Prostate gland (tissue), 2 donors: ENCODE data around the gene SLCO3A1. TPM values are rescaled to one million over a fixed set of nuclear protein-coding genes. Genes with fewer than 3 reads are reported as not detected.

Source experiments
- DNase-seq: peaks from one replicate; pipeline ENCODE4 v3.0.0-alpha.2; 2019; ENCODE audit warnings: low spot score
- H3K27ac ChIP-seq, 2 donors: fragments of 200-600 bp; sonication (generic); 2 replicates each; pipeline ENCODE4 v1.5.1; 2017 to 2019
- H3K27me3 ChIP-seq: fragments of 200-600 bp; sonication (generic); replicated peaks from 2 replicates; pipeline ENCODE4 v1.5.1; 2019; ENCODE audit not compliant: insufficient read depth
- H3K36me3 ChIP-seq, 2 donors: fragments of 200-600 bp; sonication (generic); 1 replicate in 1 of 2; 2 replicates in 1 of 2; pipeline versions ENCODE4 v1.5.1 to v1.8.1; 2017 to 2019
- H3K4me1 ChIP-seq: fragments of 200-600 bp; sonication (generic); replicated peaks from 2 replicates; pipeline ENCODE4 v1.5.1; 2019
- H3K4me3 ChIP-seq, 2 donors: fragments of 200-600 bp; sonication (generic); 2 replicates each; pipeline ENCODE4 v1.5.1; 2017 to 2019
- H3K9me3 ChIP-seq: fragments of 200-600 bp; sonication (generic); 2 replicates; pipeline ENCODE4 v1.5.1; 2017
- POLR2A ChIP-seq: fragments of 450-650 bp; IDR thresholded peaks from one replicate; pipeline ENCODE4 v1.6.1; 2016; ENCODE audit warnings: antibody characterized with exemption, mild to moderate bottlenecking
- POLR2AphosphoS5 ChIP-seq: sonication (generic); formaldehyde crosslinking; IDR thresholded peaks from one replicate; pipeline ENCODE4 v1.6.1; 2017; ENCODE audit warnings: antibody characterized with exemption
- WGBS: methylation state at CpG from one replicate; pipeline ENCODE4 v1.1.5; 2018; 5-methylcytosine and 5-hydroxymethylcytosine counted together
- intact Hi-C: fragments of 100-400 bp; cut with DNase I; formaldehyde crosslinking; loops from one replicate; pipeline ENCODE4 v1.14.2; 2022
- total RNA-seq, 2 donors: library from RNA; depleted of rRNA; stranded (reverse); fragments of >200 nt; gene quantifications; one replicate each; pipeline ENCODE4 v1.1.0, GENCODE V29; 2016
- TF ChIP-seq, protein P1 (sequence below), 4 experiments: fragments of 200-600 bp in 2 of 4; fragments of 450-650 bp in 2 of 4; sonication (generic) in 2 of 4; IDR thresholded peaks; 1 replicate in 3 of 4; 2 replicates in 1 of 4; pipeline ENCODE4 v1.5.1; 2016 to 2019; ENCODE audit warnings: antibody characterized with exemption in 4 of 4, mild to moderate bottlenecking in 2 of 4, moderate library complexity in 2 of 4

The SLCO3A1 gene
- total RNA-seq, 2 donors from 2014 or later, result 7.4 to 35.3 TPM

DNA sequence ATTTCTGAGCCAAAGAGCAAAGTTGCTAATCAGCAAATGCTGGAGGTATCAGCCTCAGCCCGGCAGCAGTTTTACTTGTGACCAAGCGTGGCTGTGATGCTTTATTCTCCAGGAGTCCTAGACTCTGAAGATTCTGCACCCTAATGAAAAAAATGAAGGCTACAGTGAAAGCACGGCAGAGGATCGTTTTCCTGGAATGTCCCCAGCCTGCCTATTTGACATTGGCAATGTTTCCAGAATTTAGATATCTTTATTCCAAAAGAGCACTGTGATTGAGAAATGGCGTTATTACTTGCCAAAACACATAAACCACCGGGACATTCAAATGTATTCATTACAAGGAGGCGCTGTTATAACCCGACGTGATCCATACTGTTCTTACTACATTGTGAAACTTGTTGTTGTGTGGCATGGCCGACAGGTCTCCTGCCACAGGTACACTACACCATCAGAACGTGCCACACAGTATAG lies 263.8 kb downstream of the SLCO3A1 start:
- intact Hi-C loops, result no loop called here
- 15% methylated on average over 11 of the region's 11 CpGs for WGBS
- Histone ChIP-seq H3K27ac (no peak overlapping the region), H3K36me3 (no peaks in the 10 kb centered on the region), H3K27me3 (no peaks in the 10 kb centered on the region), H3K4me3 (no peak overlapping the region), H3K4me1 (peaks cover 3% of the 10 kb centered on the region), H3K9me3 (no peaks in the 10 kb centered on the region)
- TF ChIP-seq POLR2A (no peak), POLR2AphosphoS5 (peak; percentile 67)
- TF ChIP-seq, protein P1, sequence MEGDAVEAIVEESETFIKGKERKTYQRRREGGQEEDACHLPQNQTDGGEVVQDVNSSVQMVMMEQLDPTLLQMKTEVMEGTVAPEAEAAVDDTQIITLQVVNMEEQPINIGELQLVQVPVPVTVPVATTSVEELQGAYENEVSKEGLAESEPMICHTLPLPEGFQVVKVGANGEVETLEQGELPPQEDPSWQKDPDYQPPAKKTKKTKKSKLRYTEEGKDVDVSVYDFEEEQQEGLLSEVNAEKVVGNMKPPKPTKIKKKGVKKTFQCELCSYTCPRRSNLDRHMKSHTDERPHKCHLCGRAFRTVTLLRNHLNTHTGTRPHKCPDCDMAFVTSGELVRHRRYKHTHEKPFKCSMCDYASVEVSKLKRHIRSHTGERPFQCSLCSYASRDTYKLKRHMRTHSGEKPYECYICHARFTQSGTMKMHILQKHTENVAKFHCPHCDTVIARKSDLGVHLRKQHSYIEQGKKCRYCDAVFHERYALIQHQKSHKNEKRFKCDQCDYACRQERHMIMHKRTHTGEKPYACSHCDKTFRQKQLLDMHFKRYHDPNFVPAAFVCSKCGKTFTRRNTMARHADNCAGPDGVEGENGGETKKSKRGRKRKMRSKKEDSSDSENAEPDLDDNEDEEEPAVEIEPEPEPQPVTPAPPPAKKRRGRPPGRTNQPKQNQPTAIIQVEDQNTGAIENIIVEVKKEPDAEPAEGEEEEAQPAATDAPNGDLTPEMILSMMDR (IDR thresholded peaks at IDR 0.05), result no peak
- peak; percentile 42 for DNase-seq

DNA sequence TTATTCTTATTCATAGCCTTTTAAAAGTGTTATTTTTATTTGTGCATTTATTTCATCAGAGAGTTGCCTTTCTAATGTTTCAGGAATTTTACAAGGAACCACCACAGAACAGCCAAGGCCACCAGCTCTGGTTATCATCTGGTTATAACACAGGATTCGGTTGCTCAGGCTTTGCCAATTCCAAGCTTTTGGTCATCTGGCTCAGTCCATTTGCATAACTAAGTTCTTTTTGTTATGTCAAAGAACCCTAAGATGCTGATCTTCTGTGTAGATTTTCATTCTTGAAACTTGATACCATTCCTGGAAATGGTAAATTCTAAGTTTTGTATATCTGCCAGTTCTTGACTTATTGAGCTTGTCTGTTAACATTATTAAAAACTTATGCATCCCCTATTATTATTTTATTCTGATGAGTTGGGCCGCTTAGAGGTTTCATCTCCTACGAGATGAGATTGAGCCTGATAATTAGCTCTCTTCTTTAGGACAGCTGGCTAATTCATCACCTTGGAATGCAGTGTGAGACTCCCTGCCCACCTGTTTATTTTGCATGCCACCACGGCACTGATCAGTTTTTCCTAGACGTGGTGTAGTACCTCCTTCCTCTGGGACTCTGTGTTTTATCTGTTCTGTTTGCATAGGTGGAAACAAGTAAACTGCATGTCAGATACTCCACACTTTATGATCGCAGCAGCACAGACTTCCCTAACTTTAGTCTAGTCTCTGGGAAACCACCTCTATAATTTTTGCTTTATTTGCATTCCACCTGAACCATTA lies 264.8 kb downstream of the SLCO3A1 start:
- intact Hi-C loops, result no loop called here

DNA sequence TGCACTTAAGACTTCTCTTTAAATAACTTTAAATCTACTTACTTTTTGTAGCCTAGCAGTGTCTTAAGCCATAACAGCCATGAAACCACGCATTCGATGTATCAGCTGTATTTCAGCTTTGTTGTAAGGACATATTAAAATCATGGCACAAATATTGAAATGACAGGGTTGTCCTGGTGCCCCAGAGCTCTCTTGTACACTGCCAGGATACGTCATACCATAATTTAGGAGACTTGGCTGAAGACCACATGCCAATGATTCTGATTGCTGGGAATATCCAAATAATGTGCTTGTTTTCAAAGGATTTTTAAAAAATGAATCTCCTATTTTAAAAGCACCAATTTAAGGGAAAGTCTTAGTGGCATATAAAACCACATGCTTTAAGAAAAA lies 265.4 kb downstream of the SLCO3A1 start:
- DNase-seq, result no peak
- WGBS, result 55% methylated on average over 3 of the region's 3 CpGs
- Histone ChIP-seq H3K4me1 (peaks cover 3% of the 10 kb centered on the region), H3K36me3 (no peaks in the 10 kb centered on the region), H3K9me3 (no peaks in the 10 kb centered on the region), H3K4me3 (no peak overlapping the region), H3K27me3 (no peaks in the 10 kb centered on the region), H3K27ac (no peak overlapping the region)
- intact Hi-C loops, result no loop called here
- TF ChIP-seq, protein P1 (IDR thresholded peaks at IDR 0.05), result no peak
- TF ChIP-seq POLR2AphosphoS5 (no peak), POLR2A (no peak)

More for the DNA sequence above, 264.8 kb downstream of the SLCO3A1 start:
- WGBS, result 33% methylated on average over 6 of the region's 6 CpGs
- no peaks in the 10 kb centered on the region for H3K36me3 ChIP-seq
- no peaks in the 10 kb centered on the region for H3K9me3 ChIP-seq
- H3K4me3 ChIP-seq, result no peak overlapping the region
- no peak for DNase-seq
- TF ChIP-seq, protein P1 (IDR thresholded peaks at IDR 0.05), result no peak
- TF ChIP-seq POLR2AphosphoS5 (no peak), POLR2A (no peak)
- no peak overlapping the region for H3K27ac ChIP-seq
- peaks cover 3% of the 10 kb centered on the region for H3K4me1 ChIP-seq
- no peaks in the 10 kb centered on the region for H3K27me3 ChIP-seq

DNA sequence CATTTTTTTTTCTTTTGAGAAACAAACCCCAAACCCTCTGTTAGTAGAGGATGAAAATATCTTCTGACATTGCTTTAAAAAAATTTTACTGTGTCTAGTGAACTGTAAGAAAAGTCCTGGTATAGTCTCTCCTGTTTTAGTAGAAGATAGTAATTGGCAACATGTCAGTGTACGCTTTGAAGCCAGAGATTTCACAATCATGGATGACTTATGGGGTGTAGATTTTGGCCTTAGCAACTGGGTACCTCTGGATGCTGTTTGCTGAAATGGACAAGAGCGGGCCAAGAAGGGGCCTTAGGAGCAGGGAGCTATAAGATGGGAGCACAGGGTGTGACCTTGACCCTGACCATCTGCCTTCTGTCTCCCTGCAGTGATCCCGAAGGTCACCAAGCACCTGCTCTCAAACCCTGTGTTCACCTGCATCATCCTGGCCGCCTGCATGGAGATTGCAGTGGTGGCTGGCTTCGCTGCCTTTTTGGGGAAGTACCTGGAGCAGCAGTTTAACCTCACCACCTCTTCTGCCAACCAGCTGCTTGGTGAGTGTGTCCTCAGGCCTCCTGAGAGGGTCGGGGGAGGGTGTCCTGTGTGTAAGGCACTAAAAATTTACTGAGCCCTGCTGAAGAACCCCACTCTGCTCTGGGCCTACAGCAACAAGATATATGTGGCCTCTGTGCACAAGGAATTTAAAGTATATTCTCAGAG lies 266.7 kb downstream of the SLCO3A1 start:
- no peaks in the 10 kb centered on the region for H3K36me3 ChIP-seq
- peaks cover 3% of the 10 kb centered on the region for H3K4me1 ChIP-seq
- no peaks in the 10 kb centered on the region for H3K27me3 ChIP-seq
- H3K27ac ChIP-seq, result no peak overlapping the region
- DNase-seq, result no peak
- no peaks in the 10 kb centered on the region for H3K9me3 ChIP-seq
- H3K4me3 ChIP-seq, result no peak overlapping the region
- intact Hi-C loops, result no loop called here
- no peak for TF ChIP-seq POLR2AphosphoS5
- no peak for TF ChIP-seq POLR2A
- TF ChIP-seq, protein P1 (IDR thresholded peaks at IDR 0.05), result no peak
- WGBS, result 83% methylated on average over 6 of the region's 6 CpGs
